Cardiac fibroblast (primary cell): ENCODE results near the gene ZKSCAN8.

Source experiments
- DNase-seq, 2 donors: peaks; one replicate each; pipeline versions ENCODE4 v3.0.0 to v3.0.0-alpha.2; 2010; ENCODE audit warnings: low read depth in 2 of 2
- H3K4me3 ChIP-seq, 2 donors: replicated peaks in 1 of 2; 1 replicate in 1 of 2; 2 replicates in 1 of 2; pipeline ENCODE4 v1.5.1; 2011; ENCODE audit warnings: low read depth in 2 of 2, low read length in 2 of 2, mild to moderate bottlenecking in 2 of 2, moderate library complexity in 1 of 2
- TF ChIP-seq, protein P1 (sequence below): IDR thresholded peaks from one replicate; pipeline ENCODE4 v1.5.1; 2011; ENCODE audit warnings: low read depth, mild to moderate bottlenecking, low read length, inconsistent platforms

ZKSCAN8 gene

DNA sequence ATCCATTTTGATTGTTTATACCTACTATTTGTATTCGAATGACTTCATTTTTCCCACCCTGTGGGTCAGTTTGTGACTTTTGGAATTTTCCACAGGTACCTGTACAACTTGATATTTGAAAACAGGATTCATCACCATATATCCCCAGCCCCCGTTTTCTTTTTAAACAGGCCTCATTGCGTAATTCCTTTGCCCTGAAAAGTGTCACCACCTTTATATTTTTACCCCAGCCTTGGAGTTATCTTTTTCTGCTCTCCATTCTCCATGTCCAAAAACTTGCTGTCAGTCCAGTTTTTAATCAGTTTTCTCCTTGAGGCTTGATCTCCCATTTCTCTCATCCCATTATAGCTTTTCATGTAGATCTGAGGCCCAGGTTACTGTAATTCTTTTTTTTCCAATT is 16.6 kb downstream of the ZKSCAN8 start:
- no peak overlapping the region for H3K4me3 ChIP-seq
- TF ChIP-seq, protein P1, sequence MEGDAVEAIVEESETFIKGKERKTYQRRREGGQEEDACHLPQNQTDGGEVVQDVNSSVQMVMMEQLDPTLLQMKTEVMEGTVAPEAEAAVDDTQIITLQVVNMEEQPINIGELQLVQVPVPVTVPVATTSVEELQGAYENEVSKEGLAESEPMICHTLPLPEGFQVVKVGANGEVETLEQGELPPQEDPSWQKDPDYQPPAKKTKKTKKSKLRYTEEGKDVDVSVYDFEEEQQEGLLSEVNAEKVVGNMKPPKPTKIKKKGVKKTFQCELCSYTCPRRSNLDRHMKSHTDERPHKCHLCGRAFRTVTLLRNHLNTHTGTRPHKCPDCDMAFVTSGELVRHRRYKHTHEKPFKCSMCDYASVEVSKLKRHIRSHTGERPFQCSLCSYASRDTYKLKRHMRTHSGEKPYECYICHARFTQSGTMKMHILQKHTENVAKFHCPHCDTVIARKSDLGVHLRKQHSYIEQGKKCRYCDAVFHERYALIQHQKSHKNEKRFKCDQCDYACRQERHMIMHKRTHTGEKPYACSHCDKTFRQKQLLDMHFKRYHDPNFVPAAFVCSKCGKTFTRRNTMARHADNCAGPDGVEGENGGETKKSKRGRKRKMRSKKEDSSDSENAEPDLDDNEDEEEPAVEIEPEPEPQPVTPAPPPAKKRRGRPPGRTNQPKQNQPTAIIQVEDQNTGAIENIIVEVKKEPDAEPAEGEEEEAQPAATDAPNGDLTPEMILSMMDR, result no peak
- DNase-seq, result no peak

DNA sequence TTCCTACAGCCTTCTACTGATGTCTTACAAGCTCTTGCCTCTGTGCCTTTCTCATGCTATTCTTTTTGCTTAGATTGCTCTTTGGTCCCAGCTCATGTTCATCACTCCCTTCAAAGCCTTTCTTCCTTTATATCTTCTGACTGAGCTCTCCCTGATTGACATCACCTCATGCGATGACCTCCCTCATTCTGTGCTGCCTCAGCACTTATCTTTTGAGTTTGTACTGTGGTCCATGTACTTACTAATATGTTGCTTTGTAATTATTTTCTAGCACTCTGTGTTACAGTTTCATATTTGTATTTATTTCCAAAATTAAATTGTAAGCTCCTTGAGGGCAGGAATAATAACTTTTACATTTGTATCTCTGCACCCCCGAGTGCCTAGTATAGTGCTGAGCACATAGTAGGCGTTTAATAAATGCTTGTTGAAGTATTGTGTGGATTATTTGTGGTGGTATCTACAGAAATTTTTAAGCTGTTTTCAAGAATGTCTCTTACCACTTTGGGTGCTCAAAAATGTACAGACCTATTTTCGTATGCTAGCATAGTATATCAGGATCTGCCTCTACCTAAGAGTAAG is 17.4 kb downstream of the ZKSCAN8 start:
- no peak overlapping the region for H3K4me3 ChIP-seq
- DNase-seq, result no peak
- TF ChIP-seq, protein P1, result no peak

DNA sequence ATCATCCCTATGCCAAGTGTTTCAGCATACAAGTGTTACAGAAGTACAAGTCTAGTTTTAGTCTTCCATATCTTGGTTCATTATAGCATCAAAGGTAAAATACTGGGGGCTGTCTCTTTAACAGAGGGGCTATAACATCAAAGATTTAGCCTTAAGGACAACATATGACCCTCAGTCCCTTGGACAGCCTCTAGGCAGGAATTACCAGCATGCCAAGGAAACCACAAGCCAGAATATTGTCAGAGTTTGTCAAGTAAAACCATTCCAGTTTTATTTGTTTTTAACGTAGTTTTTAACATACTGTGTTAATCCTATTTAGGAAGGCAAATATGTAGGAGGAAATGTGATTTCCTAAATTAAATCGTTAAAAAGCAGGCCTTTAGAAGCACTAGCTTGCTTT is 18.6 kb downstream of the ZKSCAN8 start:
- TF ChIP-seq, protein P1, result no peak
- DNase-seq, result no peak

DNA sequence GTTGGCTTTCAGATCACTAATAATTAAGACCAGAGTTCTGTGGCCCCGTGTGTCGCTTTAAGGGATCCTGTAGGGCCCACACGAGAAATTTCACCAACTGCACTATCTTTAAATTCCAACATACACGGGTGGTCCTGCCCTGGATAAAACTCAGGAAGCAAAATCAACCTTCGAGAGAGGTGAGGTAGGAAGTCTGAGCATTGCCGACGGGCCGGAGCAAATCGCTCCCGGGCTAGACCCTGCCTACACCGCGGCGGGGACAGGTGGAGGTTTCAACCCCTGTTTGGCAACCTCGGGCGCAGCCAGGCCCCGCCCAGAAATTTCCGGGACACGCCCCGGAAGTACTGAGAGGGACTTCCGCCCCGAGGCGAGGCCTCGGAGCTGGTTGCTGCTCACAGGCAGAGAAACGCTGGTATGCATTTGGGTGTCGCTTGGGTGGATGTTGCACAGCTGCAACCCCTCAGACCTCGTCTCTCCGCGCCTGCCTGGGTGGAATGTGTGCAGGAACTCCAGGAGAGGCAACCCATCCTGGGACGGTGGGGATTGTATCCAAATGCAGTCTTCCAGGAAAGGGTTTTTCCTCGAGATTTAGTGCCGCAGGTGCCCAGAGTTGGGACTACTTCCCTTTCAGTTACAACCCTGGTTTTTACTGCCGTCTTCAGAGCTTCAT is 19.9 kb downstream of the ZKSCAN8 start:
- DNase-seq, result peak; percentile 62 to 74
- H3K4me3 ChIP-seq, result peak overlapping the region; percentile 52 to 56
- TF ChIP-seq, protein P1, result no peak

More for the DNA sequence above, 18.6 kb downstream of the ZKSCAN8 start:
- H3K4me3 ChIP-seq, result no peak overlapping the region

DNA sequence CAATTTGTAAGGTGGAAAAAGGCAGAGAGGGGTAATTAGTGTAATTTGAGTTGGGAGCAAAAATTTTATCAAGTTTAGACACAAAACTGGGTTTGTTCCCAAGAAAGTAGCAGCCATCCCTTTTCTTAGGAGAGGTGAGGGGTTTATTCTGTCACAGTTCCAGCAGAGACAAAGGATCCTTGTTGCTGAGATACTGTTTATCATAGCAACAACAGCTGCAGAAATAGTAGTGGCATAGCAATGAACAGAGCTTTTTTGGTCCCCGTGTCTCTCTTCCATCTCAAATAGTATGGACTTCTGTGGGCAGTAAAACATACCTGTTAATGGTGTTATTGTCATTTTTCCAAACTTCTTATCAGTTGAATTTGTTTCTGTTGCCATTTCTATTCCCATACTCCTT is 23.9 kb downstream of the ZKSCAN8 start:
- TF ChIP-seq, protein P1, result no peak
- no peak overlapping the region for H3K4me3 ChIP-seq
- DNase-seq, result no peak

DNA sequence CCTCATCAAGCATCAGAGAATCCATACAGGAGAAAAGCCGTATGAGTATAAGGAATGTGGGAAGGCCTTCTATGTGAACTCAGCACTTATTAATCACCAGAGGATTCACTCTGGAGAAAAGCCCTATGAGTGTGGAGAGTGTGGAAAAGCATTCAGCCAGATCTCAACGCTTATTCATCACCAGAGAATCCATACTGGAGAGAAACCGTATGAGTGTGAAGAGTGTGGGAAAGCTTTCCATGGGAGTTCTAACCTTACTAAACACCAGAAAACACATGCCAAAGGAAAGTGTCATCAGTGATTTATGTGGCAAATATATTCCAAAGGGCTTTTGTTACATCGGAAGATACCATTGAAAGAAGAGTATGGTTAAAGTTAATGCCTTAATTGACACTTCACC is 25.4 kb downstream of the ZKSCAN8 start:
- peak; percentile 28 to 83 for DNase-seq
- H3K4me3 ChIP-seq, result no peak overlapping the region
- TF ChIP-seq, protein P1, result no peak
